ENCODE results near the gene TRPM2.
A peak's percentile ranks its signal among the peaks of the same experiment; 100 is the strongest.

GRCh38 chr21:44487831-44488230, 134.4 kb downstream of the TRPM2 start:
- TF ChIP-seq CTCF (conservative IDR thresholded peaks at IDR 0.05) (peak; percentile 82), ZFX (IDR thresholded peaks at IDR 0.05) (no peak)

Data from C4-2B (cell line).